Measurements from ENCODE around the gene GNPDA1.
A peak's percentile ranks its signal among the peaks of the same experiment; 100 is the strongest.

GRCh38 chr5:142014911-142015584, 2.2 kb upstream of the GNPDA1 start:
- TF ChIP-seq POLR2A (IDR thresholded peaks at IDR 0.05), result no peak
- TF ChIP-seq, protein P1, sequence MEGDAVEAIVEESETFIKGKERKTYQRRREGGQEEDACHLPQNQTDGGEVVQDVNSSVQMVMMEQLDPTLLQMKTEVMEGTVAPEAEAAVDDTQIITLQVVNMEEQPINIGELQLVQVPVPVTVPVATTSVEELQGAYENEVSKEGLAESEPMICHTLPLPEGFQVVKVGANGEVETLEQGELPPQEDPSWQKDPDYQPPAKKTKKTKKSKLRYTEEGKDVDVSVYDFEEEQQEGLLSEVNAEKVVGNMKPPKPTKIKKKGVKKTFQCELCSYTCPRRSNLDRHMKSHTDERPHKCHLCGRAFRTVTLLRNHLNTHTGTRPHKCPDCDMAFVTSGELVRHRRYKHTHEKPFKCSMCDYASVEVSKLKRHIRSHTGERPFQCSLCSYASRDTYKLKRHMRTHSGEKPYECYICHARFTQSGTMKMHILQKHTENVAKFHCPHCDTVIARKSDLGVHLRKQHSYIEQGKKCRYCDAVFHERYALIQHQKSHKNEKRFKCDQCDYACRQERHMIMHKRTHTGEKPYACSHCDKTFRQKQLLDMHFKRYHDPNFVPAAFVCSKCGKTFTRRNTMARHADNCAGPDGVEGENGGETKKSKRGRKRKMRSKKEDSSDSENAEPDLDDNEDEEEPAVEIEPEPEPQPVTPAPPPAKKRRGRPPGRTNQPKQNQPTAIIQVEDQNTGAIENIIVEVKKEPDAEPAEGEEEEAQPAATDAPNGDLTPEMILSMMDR (IDR thresholded peaks at IDR 0.05), result peak; percentile 38 to 59 (median 41)
